GM23338 (cell line): Measurements from ENCODE around the gene RPS5. TPM values are rescaled to one million over a fixed set of nuclear protein-coding genes. Genes with fewer than 3 reads are reported as not detected.

Experiments
- NANOG ChIP-seq: IDR thresholded peaks from 2 replicates; pipeline ENCODE4 v1.6.1; 2016; ENCODE audit warnings: antibody characterized with exemption, borderline replicate concordance
- ZNF462 ChIP-seq: fragments of 250-450 bp; sonication (Bioruptor Pico); IDR thresholded peaks from 2 replicates; pipeline ENCODE4 v1.5.0; 2020; ENCODE audit warnings: mild to moderate bottlenecking, moderate library complexity
- polyA plus RNA-seq: library from polyadenylated mRNA; unstranded; fragments of >200 nt; fragmentation: Nextera tagmentation; extraction: Ambion mirVana; gene quantifications from 2 replicates; pipeline ENCODE4 v1.2.1, GENCODE V29; 2016
- total RNA-seq: library from RNA; depleted of rRNA; stranded (reverse); fragments of >200 nt; shearing (Covaris generic); gene quantifications from 2 replicates; pipeline ENCODE4 v1.2.3, GENCODE V29; 2014
- TF ChIP-seq, protein P1 (sequence below): IDR thresholded peaks from one replicate; pipeline ENCODE4 v1.6.1; 2018; ENCODE audit warnings: antibody characterized with exemption; ENCODE audit not compliant: unreplicated experiment
- TF ChIP-seq, protein P2 (sequence below): IDR thresholded peaks from 2 replicates; pipeline ENCODE4 v1.6.1; 2016; ENCODE audit warnings: antibody characterized with exemption

RPS5 gene
- total and polyA plus RNA-seq, 2 experiments from 2014 or later = 734 to 2,111 TPM

GRCh38 chr19:58367698-58368454 lies 19.2 kb upstream of the RPS5 start (continued):
- TF ChIP-seq ZNF462 (CRISPR knock-in tag) (no peak), NANOG (no peak)
- TF ChIP-seq, protein P1, sequence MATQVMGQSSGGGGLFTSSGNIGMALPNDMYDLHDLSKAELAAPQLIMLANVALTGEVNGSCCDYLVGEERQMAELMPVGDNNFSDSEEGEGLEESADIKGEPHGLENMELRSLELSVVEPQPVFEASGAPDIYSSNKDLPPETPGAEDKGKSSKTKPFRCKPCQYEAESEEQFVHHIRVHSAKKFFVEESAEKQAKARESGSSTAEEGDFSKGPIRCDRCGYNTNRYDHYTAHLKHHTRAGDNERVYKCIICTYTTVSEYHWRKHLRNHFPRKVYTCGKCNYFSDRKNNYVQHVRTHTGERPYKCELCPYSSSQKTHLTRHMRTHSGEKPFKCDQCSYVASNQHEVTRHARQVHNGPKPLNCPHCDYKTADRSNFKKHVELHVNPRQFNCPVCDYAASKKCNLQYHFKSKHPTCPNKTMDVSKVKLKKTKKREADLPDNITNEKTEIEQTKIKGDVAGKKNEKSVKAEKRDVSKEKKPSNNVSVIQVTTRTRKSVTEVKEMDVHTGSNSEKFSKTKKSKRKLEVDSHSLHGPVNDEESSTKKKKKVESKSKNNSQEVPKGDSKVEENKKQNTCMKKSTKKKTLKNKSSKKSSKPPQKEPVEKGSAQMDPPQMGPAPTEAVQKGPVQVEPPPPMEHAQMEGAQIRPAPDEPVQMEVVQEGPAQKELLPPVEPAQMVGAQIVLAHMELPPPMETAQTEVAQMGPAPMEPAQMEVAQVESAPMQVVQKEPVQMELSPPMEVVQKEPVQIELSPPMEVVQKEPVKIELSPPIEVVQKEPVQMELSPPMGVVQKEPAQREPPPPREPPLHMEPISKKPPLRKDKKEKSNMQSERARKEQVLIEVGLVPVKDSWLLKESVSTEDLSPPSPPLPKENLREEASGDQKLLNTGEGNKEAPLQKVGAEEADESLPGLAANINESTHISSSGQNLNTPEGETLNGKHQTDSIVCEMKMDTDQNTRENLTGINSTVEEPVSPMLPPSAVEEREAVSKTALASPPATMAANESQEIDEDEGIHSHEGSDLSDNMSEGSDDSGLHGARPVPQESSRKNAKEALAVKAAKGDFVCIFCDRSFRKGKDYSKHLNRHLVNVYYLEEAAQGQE = no peak
- TF ChIP-seq, protein P2, sequence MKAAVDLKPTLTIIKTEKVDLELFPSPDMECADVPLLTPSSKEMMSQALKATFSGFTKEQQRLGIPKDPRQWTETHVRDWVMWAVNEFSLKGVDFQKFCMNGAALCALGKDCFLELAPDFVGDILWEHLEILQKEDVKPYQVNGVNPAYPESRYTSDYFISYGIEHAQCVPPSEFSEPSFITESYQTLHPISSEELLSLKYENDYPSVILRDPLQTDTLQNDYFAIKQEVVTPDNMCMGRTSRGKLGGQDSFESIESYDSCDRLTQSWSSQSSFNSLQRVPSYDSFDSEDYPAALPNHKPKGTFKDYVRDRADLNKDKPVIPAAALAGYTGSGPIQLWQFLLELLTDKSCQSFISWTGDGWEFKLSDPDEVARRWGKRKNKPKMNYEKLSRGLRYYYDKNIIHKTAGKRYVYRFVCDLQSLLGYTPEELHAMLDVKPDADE = no peak
